Hematopoietic multipotent progenitor cell treated with erythropoietin and hydrocortisone succinate and interleukin-3 and kit ligand, for 17 days (in vitro differentiated cells): Measurements from ENCODE around the gene ARHGAP44.
A peak's percentile ranks its signal among the peaks of the same experiment; 100 is the strongest.

Source experiments
- DNase-seq: peaks from one replicate; pipeline ENCODE4 v3.0.0-alpha.2; 2015; ENCODE audit warnings: low spot score

The ARHGAP44 gene

GRCh38 chr17:12995106-12995895 is 206.0 kb downstream of the ARHGAP44 start:
- DNase-seq = no peak

- no peak for DNase-seq
Measured at GRCh38 chr17:12995896-12996295, 206.6 kb downstream of the ARHGAP44 start.

GRCh38 chr17:12996357-12996756 is 207.1 kb downstream of the ARHGAP44 start:
- no peak for DNase-seq

GRCh38 chr17:12996941-12997340 is 207.6 kb downstream of the ARHGAP44 start:
- DNase-seq = no peak

- no peak for DNase-seq
Measured at GRCh38 chr17:12998461-12998860, 209.2 kb downstream of the ARHGAP44 start.

GRCh38 chr17:12998874-12999273 is 209.6 kb downstream of the ARHGAP44 start:
- DNase-seq = no peak

- DNase-seq = no peak
Measured at GRCh38 chr17:13000561-13000960, 211.3 kb downstream of the ARHGAP44 start.

GRCh38 chr17:13001991-13002615 is 212.8 kb downstream of the ARHGAP44 start:
- DNase-seq = no peak

- peak; percentile 72 for DNase-seq
Measured at GRCh38 chr17:13002761-13003453, 213.6 kb downstream of the ARHGAP44 start.

GRCh38 chr17:13003454-13003851 is 214.2 kb downstream of the ARHGAP44 start:
- no peak for DNase-seq

GRCh38 chr17:13003927-13004326 is 214.6 kb downstream of the ARHGAP44 start:
- no peak for DNase-seq

GRCh38 chr17:13004336-13004735 is 215.0 kb downstream of the ARHGAP44 start:
- no peak for DNase-seq

GRCh38 chr17:13005530-13005929 is 216.2 kb downstream of the ARHGAP44 start:
- no peak for DNase-seq

- DNase-seq = no peak
Measured at GRCh38 chr17:13008461-13008860, 219.2 kb downstream of the ARHGAP44 start.

GRCh38 chr17:13010959-13011358 is 221.7 kb downstream of the ARHGAP44 start:
- DNase-seq = no peak

- no peak for DNase-seq
Measured at GRCh38 chr17:13014801-13015200, 225.5 kb downstream of the ARHGAP44 start.

- DNase-seq = no peak
Measured at GRCh38 chr17:13016881-13017654, 227.8 kb downstream of the ARHGAP44 start.

GRCh38 chr17:13017655-13018459 is 228.6 kb downstream of the ARHGAP44 start, which contains the start of gene ELAC2:
ELAC2 (minus strand) TSS chr17:13018027; CDS start chr17:13017947, 80 bp downstream.
- peak; percentile 99 for DNase-seq

GRCh38 chr17:13024016-13024415 is 234.7 kb downstream of the ARHGAP44 start:
- no peak for DNase-seq

- peak; percentile 78 for DNase-seq
Measured at GRCh38 chr17:13024526-13025257, 235.4 kb downstream of the ARHGAP44 start.

GRCh38 chr17:13025258-13025627 is 235.9 kb downstream of the ARHGAP44 start:
- DNase-seq = no peak
